ENCODE data around the gene LRRC4B.

Gene LRRC4B

GRCh38 chr19:50568728-50569698 is 778 bp upstream of the LRRC4B start:
- no peak for TF ChIP-seq CTCF (IDR thresholded peaks at IDR 0.05; ENCODE audit: extremely low read depth, insufficient read depth, missing control alignments)
- in situ Hi-C loops (cut with MboI; ENCODE audit: low pct_unique_long_range_greater_than_20kb, low sequenced_read_pairs, unreplicated experiment): no loop called here
- DNase-seq (ENCODE audit: low spot score): no peak

DNA sequence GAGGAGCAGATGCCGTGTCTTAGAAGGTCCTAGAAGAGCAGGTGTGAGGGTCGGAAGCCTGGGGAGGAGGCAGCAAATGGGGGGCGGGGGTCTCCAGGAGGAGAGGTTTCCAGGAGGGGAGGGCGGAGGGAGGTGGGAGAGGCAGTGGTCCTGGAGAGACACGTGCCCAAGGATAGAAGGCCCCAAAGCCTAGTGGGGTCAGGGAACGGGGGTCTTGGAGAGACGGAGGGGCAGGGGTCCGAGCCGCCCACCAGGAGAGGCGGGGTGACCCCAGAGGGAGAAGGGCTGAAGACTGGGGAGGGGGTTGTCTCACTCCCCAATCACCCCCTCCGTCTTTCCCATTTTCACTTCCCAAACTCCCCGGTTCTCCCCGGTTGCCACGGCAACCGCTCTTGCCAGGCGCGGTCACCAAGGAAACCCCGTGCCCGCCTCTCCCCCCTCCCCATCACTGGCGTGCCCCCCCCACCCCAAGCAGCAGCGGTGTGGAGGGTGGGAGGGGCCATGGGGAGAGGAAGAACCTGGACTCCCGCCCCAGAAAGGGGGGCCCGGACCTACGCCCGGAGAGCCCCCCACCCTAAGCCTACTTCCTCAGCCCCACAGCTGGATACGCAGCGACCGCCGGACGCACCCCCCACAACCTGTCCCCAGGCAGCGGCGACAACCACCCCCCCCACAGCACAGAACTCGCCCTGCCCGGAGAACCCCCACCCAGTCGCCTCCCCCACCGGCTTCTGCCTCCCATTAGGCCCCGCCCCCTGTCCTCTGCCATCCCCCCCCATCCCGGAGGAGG is 988 bp downstream of the LRRC4B start:
- no peak for TF ChIP-seq CTCF (IDR thresholded peaks at IDR 0.05; ENCODE audit: extremely low read depth, insufficient read depth, missing control alignments)
- in situ Hi-C loops (cut with MboI; ENCODE audit: low pct_unique_long_range_greater_than_20kb, low sequenced_read_pairs, unreplicated experiment): no loop called here
- no peak for DNase-seq (ENCODE audit: low spot score)

GRCh38 chr19:50565984-50566903 is 2.0 kb downstream of the LRRC4B start:
- peak; percentile 75 for DNase-seq (ENCODE audit: low spot score)
- TF ChIP-seq CTCF (IDR thresholded peaks at IDR 0.05; ENCODE audit: extremely low read depth, insufficient read depth, missing control alignments): no peak

DNA sequence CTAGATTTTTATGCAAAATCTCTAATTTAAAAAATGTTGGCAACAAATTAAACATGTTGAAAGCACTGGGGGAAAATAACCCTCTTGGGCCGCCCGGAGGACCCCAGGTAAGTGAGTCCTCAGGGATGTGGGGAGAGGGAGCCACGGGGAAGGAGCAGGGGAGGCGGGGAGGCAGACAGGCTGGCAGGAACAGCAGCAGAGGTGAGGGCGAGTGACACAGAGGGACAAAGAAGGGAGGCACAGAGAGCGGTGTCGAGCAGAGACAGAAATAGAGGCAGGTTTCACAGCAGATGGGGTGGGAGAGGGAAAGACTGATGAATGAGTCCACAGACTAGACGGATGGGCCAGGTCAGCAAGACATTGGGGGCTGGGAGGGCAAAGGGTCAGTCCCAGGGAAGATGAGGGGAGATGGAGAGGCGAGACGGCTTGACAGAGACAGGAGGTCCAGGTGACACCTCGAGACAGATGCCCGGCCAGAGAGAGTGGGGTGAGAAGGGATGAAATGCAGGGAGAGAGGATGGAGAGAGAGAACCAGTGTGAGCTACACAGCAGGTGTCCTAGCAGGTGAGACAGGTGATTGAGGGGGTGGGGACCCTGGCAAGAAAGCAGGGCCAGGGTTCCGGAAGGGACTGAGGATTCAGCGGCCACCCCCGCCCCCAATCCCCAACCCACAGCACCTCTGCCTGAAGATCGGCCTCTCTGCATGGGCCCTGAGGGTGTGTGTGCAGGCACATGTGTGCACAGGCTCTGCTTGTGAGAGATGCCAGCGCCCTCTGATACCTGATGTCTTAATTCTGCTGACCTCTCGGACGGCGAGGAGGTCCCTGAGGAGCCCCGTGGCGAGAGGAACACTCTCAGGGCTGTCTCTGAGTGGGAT is 3.8 kb downstream of the LRRC4B start:
- in situ Hi-C loops (cut with MboI; ENCODE audit: low pct_unique_long_range_greater_than_20kb, low sequenced_read_pairs, unreplicated experiment): no loop called here
- TF ChIP-seq CTCF (IDR thresholded peaks at IDR 0.05; ENCODE audit: extremely low read depth, insufficient read depth, missing control alignments): no peak
- no peak for DNase-seq (ENCODE audit: low spot score)

More at GRCh38 chr19:50565984-50566903, 2.0 kb downstream of the LRRC4B start:
- in situ Hi-C loops (cut with MboI; ENCODE audit: low pct_unique_long_range_greater_than_20kb, low sequenced_read_pairs, unreplicated experiment): no loop called here

- in situ Hi-C loops (cut with MboI; ENCODE audit: low pct_unique_long_range_greater_than_20kb, low sequenced_read_pairs, unreplicated experiment): no loop called here
- DNase-seq (ENCODE audit: low spot score): no peak
- no peak for TF ChIP-seq CTCF (IDR thresholded peaks at IDR 0.05; ENCODE audit: extremely low read depth, insufficient read depth, missing control alignments)
Observed at GRCh38 chr19:50563597-50563996, 4.6 kb downstream of the LRRC4B start.

All from GM13977 (cell line).